ENCODE measurements around the gene SERP2. TPM values are rescaled to one million over a fixed set of nuclear protein-coding genes. Genes with fewer than 3 reads are reported as not detected.

SERP2 gene
- total and polyA plus RNA-seq, 9 of the 15 experiments (the other 6 are each of a cell fraction or from before 2014, with no cell fraction given) = 0.13 TPM; not detected in 8

DNA sequence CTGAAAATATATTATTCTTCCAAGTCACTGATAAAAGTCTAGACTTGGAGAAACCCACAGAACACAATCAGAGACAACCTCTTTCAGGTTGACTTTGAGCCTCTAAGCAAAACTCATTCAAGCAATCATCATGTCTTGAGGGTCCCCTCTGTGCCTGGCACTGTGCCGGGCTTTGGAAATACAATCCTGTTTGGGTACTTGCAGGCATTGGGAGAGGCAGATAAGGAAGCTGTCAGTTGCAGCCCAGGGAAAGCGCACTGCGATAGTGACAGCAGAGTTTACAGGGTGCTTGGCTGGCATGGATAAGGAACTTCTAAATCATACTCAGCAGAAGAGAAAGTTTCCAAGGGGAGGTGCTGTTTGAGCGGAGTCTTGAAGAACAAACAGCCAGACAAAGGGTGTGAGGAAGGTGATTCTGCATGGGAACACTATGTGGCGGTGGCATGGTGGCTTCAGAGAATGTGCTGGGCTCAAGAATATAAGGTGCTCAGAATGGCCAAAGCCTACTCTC lies 9.1 kb downstream of the SERP2 start (continued):
- TF ChIP-seq, protein P1, sequence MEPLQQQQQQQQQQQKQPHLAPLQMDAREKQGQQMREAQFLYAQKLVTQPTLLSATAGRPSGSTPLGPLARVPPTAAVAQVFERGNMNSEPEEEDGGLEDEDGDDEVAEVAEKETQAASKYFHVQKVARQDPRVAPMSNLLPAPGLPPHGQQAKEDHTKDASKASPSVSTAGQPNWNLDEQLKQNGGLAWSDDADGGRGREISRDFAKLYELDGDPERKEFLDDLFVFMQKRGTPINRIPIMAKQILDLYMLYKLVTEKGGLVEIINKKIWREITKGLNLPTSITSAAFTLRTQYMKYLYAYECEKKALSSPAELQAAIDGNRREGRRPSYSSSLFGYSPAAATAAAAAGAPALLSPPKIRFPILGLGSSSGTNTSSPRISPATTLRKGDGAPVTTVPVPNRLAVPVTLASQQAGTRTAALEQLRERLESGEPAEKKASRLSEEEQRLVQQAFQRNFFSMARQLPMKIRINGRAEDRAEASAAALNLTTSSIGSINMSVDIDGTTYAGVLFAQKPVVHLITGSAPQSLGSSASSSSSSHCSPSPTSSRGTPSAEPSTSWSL (CRISPR knock-in tag; IDR thresholded peaks at IDR 0.05; ENCODE audit: borderline replicate concordance) = no peak
- TF ChIP-seq, protein P2, sequence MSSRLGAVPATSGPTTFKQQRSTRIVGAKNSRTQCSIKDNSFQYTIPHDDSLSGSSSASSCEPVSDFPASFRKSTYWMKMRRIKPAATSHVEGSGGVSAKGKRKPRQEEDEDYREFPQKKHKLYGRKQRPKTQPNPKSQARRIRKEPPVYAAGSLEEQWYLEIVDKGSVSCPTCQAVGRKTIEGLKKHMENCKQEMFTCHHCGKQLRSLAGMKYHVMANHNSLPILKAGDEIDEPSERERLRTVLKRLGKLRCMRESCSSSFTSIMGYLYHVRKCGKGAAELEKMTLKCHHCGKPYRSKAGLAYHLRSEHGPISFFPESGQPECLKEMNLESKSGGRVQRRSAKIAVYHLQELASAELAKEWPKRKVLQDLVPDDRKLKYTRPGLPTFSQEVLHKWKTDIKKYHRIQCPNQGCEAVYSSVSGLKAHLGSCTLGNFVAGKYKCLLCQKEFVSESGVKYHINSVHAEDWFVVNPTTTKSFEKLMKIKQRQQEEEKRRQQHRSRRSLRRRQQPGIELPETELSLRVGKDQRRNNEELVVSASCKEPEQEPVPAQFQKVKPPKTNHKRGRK (tag; IDR thresholded peaks at IDR 0.05) = no peak
- TF ChIP-seq RHOXF2B (CRISPR knock-in tag; conservative IDR thresholded peaks at IDR 0.05) (no peak), ZNF696 (CRISPR knock-in tag; conservative IDR thresholded peaks at IDR 0.05) (no peak), MYBL2 (IDR thresholded peaks at IDR 0.05; ENCODE audit: low read depth) (no peak), MYBL2 (CRISPR knock-in tag; IDR thresholded peaks at IDR 0.05; ENCODE audit: borderline replicate concordance) (no peak), ZNF75A (CRISPR knock-in tag; IDR thresholded peaks at IDR 0.05) (no peak), ZNF175 (CRISPR knock-in tag; IDR thresholded peaks at IDR 0.05; ENCODE audit: low read depth) (no peak), TBP (optimal IDR thresholded peaks at IDR 0.05; ENCODE audit: low read depth, low read length) (no peak), CBFB (CRISPR knock-in tag; IDR thresholded peaks at IDR 0.05) (no peak), MCM3 (IDR thresholded peaks at IDR 0.05) (no peak), MXI1 (IDR thresholded peaks at IDR 0.05; ENCODE audit: low read depth, low read length) (no peak), ETV6 (IDR thresholded peaks at IDR 0.05; ENCODE audit: borderline replicate concordance in 1 of 2, low read depth in 2 of 2, low read length in 1 of 2) (no peak), ETV6 (CRISPR knock-in tag; IDR thresholded peaks at IDR 0.05; ENCODE audit: borderline replicate concordance) (no peak), CHD2 (IDR thresholded peaks at IDR 0.05; ENCODE audit: low read depth, low read length) (no peak), CHD4 (IDR thresholded peaks at IDR 0.05; ENCODE audit: insufficient read depth, insufficient replicate concordance, low read depth, low read length, poor library complexity, severe bottlenecking) (no peak), ZNF77 (CRISPR knock-in tag; IDR thresholded peaks at IDR 0.05) (no peak)
- TF ChIP-seq, protein P3, sequence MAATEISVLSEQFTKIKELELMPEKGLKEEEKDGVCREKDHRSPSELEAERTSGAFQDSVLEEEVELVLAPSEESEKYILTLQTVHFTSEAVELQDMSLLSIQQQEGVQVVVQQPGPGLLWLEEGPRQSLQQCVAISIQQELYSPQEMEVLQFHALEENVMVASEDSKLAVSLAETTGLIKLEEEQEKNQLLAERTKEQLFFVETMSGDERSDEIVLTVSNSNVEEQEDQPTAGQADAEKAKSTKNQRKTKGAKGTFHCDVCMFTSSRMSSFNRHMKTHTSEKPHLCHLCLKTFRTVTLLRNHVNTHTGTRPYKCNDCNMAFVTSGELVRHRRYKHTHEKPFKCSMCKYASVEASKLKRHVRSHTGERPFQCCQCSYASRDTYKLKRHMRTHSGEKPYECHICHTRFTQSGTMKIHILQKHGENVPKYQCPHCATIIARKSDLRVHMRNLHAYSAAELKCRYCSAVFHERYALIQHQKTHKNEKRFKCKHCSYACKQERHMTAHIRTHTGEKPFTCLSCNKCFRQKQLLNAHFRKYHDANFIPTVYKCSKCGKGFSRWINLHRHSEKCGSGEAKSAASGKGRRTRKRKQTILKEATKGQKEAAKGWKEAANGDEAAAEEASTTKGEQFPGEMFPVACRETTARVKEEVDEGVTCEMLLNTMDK (IDR thresholded peaks at IDR 0.05; ENCODE audit: borderline replicate concordance, insufficient read depth, low read depth, low read length, poor library complexity, severe bottlenecking) = no peak
- TF ChIP-seq, protein P4, sequence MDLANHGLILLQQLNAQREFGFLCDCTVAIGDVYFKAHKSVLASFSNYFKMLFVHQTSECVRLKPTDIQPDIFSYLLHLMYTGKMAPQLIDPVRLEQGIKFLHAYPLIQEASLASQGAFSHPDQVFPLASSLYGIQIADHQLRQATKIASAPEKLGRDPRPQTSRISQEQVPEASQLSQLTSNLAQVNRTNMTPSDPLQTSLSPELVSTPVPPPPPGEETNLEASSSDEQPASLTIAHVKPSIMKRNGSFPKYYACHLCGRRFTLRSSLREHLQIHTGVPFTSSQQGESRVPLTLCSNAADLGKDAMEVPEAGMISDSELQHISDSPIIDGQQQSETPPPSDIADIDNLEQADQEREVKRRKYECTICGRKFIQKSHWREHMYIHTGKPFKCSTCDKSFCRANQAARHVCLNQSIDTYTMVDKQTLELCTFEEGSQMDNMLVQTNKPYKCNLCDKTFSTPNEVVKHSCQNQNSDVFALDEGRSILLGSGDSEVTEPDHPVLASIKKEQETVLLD (IDR thresholded peaks at IDR 0.05) = no peak; the same call in 1 of the 2 replicates
- TF ChIP-seq, protein P5, sequence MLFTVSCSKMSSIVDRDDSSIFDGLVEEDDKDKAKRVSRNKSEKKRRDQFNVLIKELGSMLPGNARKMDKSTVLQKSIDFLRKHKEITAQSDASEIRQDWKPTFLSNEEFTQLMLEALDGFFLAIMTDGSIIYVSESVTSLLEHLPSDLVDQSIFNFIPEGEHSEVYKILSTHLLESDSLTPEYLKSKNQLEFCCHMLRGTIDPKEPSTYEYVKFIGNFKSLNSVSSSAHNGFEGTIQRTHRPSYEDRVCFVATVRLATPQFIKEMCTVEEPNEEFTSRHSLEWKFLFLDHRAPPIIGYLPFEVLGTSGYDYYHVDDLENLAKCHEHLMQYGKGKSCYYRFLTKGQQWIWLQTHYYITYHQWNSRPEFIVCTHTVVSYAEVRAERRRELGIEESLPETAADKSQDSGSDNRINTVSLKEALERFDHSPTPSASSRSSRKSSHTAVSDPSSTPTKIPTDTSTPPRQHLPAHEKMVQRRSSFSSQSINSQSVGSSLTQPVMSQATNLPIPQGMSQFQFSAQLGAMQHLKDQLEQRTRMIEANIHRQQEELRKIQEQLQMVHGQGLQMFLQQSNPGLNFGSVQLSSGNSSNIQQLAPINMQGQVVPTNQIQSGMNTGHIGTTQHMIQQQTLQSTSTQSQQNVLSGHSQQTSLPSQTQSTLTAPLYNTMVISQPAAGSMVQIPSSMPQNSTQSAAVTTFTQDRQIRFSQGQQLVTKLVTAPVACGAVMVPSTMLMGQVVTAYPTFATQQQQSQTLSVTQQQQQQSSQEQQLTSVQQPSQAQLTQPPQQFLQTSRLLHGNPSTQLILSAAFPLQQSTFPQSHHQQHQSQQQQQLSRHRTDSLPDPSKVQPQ (CRISPR knock-in tag; IDR thresholded peaks at IDR 0.05; ENCODE audit: borderline replicate concordance) = no peak

Data from K562 (cell line).